HG03103 (cell line): ENCODE measurements around the gene LDLRAD4.

Source experiments
- ATAC-seq: cut with Tn5 transposase; IDR thresholded peaks from one replicate; pipeline ENCODE4 v1.9.1; 2021; ENCODE audit warnings: low read depth; ENCODE audit not compliant: unreplicated experiment

The LDLRAD4 gene

DNA sequence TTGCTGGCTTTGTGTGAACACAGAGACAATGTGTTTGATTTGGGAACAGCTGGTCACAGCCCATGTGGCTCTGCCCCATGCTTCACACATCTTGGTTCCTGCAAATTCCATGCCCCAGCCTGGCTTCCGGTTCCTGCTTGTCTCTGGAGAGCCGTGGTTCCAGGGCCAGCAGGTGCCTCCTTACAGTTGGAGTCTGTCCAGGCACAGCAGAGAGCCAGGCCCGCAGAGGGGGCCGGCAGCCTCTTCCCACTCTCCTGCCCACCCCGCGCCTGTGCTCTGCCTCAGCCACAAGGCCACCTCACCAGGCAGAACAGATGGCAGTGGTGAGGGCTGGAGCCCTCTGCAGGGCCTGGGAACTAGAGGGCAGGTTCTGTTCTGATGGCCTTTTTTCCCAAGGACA, 81.5 kb downstream of the LDLRAD4 start:
- no peak for ATAC-seq

GRCh38 chr18:13300796-13301195, 82.2 kb downstream of the LDLRAD4 start:
- no peak for ATAC-seq

- no peak for ATAC-seq
Observed at GRCh38 chr18:13302040-13302439, 83.5 kb downstream of the LDLRAD4 start.

- no peak for ATAC-seq
Observed at GRCh38 chr18:13302457-13303225, 84.1 kb downstream of the LDLRAD4 start.

GRCh38 chr18:13303756-13304364, 85.3 kb downstream of the LDLRAD4 start:
- ATAC-seq: no peak

GRCh38 chr18:13305301-13305700, 86.7 kb downstream of the LDLRAD4 start:
- ATAC-seq: no peak

- ATAC-seq: no peak
Observed at GRCh38 chr18:13306583-13306982, 88.0 kb downstream of the LDLRAD4 start.

- no peak for ATAC-seq
Observed at GRCh38 chr18:13308369-13308768, 89.8 kb downstream of the LDLRAD4 start.

GRCh38 chr18:13309031-13309747, 90.6 kb downstream of the LDLRAD4 start:
- ATAC-seq: no peak

DNA sequence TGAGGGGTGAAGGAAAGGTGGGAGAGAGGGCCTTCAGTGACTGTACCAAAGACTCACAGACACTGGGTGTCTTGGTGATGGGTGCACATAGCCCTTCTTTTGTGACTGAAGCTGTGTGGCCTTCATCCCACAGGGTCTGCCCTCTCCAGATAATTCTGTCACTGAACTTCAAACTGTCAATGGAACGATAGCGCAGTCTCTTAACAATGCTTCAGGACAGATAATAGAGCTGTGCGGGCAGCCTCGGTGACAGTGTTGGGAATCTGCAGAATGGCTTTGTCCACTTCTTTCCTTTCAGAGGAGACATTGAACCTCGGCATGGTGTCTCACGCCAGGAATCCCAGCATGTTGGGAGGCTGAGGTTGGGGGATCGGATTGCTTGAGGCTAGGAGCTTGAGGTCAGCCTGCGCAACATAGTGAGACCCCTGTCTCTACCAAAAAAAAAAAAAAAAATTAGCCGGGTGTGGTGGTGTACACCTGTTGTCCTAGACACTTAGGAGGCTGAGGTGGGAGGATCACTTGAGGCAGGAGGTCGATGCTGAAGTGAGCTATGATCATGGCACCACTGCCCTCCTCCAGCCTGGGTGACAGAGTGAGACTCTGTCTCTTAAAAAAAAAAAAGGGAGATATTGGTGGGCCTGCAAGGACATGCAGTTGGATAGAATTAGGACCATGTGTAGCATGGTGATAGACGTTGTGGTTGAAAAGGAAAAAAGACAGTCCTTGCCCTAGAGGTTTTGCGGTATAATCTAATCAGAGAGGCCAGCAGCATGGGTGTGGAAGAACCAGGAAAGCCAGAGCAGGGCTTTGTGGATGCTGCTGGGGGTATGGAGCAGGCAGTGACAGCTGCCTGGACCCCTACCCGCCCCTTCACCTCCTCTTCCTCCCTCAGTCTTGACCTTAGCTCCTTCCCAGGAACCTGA, 91.4 kb downstream of the LDLRAD4 start:
- no peak for ATAC-seq

DNA sequence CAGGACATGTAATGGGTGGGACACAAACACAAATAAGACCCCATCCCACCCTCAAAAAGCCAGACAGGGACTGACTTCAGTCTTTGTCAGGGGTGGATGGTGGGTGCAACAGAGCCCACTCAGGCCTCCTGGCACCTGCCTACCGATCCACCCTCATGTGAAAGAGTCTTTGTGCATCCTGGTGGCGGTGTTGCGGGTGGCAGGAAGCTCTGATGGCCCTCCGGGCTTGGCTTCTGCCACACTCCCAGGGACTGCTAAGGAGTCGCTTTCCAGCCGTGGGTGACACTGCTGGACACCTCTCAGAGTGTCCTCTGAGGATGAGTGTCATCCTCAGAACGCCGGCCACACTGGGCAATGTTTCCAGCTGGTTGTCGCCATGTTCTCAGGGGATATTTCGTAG, 92.6 kb downstream of the LDLRAD4 start:
- ATAC-seq: no peak

GRCh38 chr18:13312515-13312914, 94.0 kb downstream of the LDLRAD4 start:
- no peak for ATAC-seq

GRCh38 chr18:13313006-13313686, 94.6 kb downstream of the LDLRAD4 start:
- ATAC-seq: no peak

DNA sequence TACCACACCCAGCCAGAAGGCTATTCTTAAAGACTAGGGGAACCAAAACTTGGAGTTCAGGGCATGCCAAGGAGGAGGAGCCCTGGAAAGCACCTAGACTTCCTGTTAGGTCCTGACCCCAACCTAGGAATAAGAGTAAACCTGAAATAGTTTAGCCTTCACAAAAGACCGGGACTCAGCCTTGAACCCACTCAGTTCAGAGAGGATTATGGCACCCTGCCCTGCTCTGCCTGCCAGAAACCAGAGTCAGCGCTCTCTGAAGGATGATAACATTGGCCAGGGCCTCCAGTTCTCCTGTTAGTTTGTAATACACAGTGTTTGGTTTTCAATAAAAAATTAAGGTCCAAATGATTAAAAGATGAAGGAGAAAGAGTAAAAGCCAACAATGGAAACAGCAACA, 96.4 kb downstream of the LDLRAD4 start:
- no peak for ATAC-seq

GRCh38 chr18:13316063-13316462, 97.5 kb downstream of the LDLRAD4 start:
- no peak for ATAC-seq

- ATAC-seq: no peak
Observed at GRCh38 chr18:13317801-13318200, 99.2 kb downstream of the LDLRAD4 start.

DNA sequence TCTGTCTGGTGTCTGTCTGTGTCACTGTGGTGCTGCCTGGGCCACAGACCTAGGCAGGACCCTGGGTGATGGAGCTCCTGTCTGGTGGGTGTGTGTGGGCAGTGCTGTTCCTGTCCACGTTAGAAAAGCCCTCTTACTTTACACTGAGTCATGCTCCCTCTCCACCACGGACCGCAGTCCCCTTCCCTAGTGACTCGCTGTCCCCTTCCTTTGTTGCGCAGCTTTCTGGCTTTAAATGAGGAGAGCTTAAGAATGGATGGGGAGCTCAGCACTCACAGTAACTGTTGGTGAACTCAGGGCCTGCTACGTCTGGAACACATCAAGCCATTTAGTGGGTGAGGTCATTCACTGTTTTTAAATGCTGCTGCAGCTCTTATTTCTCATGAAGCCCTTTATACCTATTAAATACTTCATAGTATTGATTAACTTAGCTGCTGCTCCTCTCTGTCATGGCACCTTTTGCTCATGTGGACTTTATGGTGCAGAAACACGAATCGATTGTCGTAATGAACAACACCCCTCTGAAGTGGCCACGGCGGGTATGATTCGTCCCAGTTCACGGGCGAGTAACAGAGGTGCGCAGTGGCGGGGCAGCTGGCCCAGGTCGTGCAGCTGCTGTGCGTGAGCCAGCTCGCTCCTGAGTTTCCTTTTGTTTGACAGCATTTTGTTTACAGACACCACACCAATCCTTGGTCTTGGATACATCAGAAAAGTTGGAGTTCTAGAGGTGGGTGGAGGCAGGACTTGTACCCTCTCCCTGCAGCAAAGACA, 100.4 kb downstream of the LDLRAD4 start:
- no peak for ATAC-seq

DNA sequence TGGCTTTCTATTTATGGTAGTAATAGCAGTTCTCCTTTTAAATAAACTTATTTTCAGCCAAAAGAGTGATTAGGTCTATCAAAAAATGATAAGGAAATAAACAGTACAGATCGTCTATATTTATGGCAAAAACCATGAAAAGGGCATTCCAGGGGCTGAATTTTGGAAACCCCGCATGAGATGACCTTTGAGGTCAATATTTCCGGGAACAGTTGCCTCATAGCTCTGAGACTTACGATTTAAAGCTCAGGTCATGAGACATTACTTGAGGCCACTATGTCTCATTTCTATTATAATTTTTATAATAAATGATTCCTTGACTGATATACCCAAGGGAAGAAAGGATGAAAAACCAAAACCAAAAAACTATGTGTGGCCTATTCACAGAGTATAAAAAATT, 101.1 kb downstream of the LDLRAD4 start:
- ATAC-seq: no peak

GRCh38 chr18:13320096-13320495, 101.5 kb downstream of the LDLRAD4 start:
- no peak for ATAC-seq
